HFFc6 (cell line): ENCODE measurements around the gene PYGL. TPM values are rescaled to one million over a fixed set of nuclear protein-coding genes. Genes with fewer than 3 reads are reported as not detected.

Experiments used
- DNase-seq: peaks from one replicate; pipeline ENCODE4 v3.0.0-alpha.2; 2018
- H3K27ac Mint-ChIP-seq: 2 replicates; pipeline ENCODE4 v1.8.0; 2020; ENCODE audit warnings: mild to moderate bottlenecking, mixed read lengths
- H3K27me3 Mint-ChIP-seq: 2 replicates; pipeline ENCODE4 v1.8.0; 2021; ENCODE audit warnings: mild to moderate bottlenecking, moderate library complexity, mixed read lengths; ENCODE audit not compliant: insufficient read depth
- H3K36me3 Mint-ChIP-seq: 2 replicates; pipeline ENCODE4 v1.8.0; 2021; ENCODE audit warnings: low read depth, mixed read lengths
- H3K4me1 Mint-ChIP-seq: 2 replicates; pipeline ENCODE4 v1.8.0; 2020; ENCODE audit warnings: low read depth, mixed read lengths
- H3K4me3 Mint-ChIP-seq: 2 replicates; pipeline ENCODE4 v1.8.0; 2020; ENCODE audit warnings: mild to moderate bottlenecking, moderate library complexity, mixed read lengths
- H3K9me3 Mint-ChIP-seq: 2 replicates; pipeline ENCODE4 v1.8.0; 2020; ENCODE audit warnings: mild to moderate bottlenecking, mixed read lengths
- total RNA-seq, 6 experiments: library from RNA; stranded (reverse); fragmentation: NEBNext Ultra II Directional; extraction: Animal tissue kit (Norgen Biotek cat#: 25700); gene quantifications; 2 replicates in 1 of 6; 3 replicates in 5 of 6; pipeline ENCODE4 v1.2.3, GENCODE V29; 2021
- TF ChIP-seq, protein P1 (sequence below): fragments of 200-600 bp; sonication (generic); IDR thresholded peaks from 2 replicates; pipeline ENCODE4 v1.5.0; 2021; ENCODE audit warnings: antibody characterized with exemption, mild to moderate bottlenecking

Gene PYGL
- total RNA-seq, 6 experiments from 2014 or later: 28.8 to 41.8 (median 30.6) TPM

DNA sequence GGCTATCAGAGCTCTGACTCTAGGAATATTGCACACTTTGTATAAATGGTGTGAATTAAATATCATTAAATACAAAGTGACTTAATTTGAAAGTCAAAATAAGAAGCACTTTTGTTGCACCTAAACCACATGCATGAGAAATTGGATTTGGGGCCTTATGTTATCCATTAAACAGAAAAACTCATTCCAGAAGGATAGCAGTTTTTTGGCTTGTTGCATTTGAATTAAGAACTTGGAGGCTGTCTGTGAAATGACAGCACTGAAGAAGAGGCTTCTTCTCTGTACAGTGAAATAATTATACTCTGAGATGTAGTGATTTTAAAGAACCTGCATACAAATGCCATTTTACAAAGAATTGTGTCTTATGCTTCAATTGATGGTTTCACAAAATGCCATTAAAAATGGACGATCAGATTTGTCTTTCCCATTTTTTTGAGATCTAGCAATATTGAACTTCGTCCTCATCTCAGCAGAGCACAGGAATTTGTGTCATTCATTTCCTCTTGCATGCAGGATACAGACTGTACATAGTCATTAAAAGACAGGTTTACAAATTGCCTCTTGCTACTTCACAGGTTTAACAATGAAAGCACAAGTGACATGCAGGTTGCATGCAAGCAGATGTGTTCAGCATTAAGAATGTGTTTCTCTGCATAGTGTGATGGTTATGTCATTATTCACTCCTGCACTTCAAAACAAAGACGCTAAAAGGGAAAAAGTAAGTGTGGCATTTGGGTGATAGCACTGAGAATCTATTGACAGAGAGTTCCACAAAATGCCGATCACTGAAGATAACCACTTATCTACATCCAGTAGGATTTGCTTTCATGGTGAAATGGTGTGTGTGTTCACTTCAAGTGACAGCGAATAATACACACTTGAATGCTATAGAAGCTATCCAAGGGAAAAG lies 35.9 kb upstream of the PYGL start:
- H3K4me3 Mint-ChIP-seq: no peak overlapping the region
- H3K9me3 Mint-ChIP-seq: no peaks in the 10 kb centered on the region
- H3K27ac Mint-ChIP-seq: no peak overlapping the region
- TF ChIP-seq, protein P1, sequence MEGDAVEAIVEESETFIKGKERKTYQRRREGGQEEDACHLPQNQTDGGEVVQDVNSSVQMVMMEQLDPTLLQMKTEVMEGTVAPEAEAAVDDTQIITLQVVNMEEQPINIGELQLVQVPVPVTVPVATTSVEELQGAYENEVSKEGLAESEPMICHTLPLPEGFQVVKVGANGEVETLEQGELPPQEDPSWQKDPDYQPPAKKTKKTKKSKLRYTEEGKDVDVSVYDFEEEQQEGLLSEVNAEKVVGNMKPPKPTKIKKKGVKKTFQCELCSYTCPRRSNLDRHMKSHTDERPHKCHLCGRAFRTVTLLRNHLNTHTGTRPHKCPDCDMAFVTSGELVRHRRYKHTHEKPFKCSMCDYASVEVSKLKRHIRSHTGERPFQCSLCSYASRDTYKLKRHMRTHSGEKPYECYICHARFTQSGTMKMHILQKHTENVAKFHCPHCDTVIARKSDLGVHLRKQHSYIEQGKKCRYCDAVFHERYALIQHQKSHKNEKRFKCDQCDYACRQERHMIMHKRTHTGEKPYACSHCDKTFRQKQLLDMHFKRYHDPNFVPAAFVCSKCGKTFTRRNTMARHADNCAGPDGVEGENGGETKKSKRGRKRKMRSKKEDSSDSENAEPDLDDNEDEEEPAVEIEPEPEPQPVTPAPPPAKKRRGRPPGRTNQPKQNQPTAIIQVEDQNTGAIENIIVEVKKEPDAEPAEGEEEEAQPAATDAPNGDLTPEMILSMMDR: no peak
- H3K4me1 Mint-ChIP-seq: no peaks in the 10 kb centered on the region
- no peak for DNase-seq
- H3K36me3 Mint-ChIP-seq: no peaks in the 10 kb centered on the region
- H3K27me3 Mint-ChIP-seq: peaks cover 24% of the 10 kb centered on the region

DNA sequence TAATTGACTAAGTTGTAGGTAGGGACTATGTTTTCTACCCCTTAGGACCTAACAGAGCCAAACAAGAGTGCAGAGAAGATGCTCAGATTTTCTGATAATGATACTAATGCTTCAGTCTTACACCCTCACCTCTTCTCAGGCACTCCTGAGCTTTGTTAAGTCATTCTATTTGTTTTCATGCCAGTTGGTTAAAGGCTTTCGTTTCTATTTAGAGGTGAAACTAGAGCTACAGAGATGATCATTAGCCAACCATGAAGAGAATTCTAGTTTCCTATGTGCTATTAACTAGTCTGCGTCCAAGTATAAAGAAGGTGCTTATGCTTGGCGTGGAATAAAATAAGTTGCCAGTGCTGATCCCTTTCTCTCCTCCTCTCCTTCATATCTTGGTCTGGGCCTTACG lies 34.6 kb upstream of the PYGL start:
- H3K36me3 Mint-ChIP-seq: no peaks in the 10 kb centered on the region
- no peak overlapping the region for H3K27ac Mint-ChIP-seq
- TF ChIP-seq, protein P1: no peak
- no peaks in the 10 kb centered on the region for H3K4me1 Mint-ChIP-seq
- DNase-seq: no peak
- H3K9me3 Mint-ChIP-seq: no peaks in the 10 kb centered on the region
- peaks cover 18% of the 10 kb centered on the region for H3K27me3 Mint-ChIP-seq
- no peak overlapping the region for H3K4me3 Mint-ChIP-seq

DNA sequence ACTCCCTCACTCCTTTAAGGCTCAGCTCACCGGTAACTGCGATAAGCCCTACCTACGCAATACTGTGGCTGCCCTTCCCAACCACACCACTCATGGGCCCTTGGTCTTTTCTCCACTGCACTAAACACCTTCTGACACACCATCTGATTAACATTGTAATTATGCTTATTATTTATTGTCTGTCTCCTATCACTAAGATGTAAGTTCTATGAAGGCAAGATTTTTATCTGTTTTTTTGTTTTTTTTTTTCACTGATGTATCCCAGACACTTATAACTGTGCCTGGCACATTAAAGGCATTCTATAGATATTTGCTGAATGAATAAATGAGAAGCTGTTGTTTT lies 34.2 kb upstream of the PYGL start:
- H3K36me3 Mint-ChIP-seq: no peaks in the 10 kb centered on the region
- no peaks in the 10 kb centered on the region for H3K4me1 Mint-ChIP-seq
- no peaks in the 10 kb centered on the region for H3K9me3 Mint-ChIP-seq
- TF ChIP-seq, protein P1: no peak
- peaks cover 18% of the 10 kb centered on the region for H3K27me3 Mint-ChIP-seq
- no peak overlapping the region for H3K4me3 Mint-ChIP-seq
- no peak for DNase-seq
- no peak overlapping the region for H3K27ac Mint-ChIP-seq

DNA sequence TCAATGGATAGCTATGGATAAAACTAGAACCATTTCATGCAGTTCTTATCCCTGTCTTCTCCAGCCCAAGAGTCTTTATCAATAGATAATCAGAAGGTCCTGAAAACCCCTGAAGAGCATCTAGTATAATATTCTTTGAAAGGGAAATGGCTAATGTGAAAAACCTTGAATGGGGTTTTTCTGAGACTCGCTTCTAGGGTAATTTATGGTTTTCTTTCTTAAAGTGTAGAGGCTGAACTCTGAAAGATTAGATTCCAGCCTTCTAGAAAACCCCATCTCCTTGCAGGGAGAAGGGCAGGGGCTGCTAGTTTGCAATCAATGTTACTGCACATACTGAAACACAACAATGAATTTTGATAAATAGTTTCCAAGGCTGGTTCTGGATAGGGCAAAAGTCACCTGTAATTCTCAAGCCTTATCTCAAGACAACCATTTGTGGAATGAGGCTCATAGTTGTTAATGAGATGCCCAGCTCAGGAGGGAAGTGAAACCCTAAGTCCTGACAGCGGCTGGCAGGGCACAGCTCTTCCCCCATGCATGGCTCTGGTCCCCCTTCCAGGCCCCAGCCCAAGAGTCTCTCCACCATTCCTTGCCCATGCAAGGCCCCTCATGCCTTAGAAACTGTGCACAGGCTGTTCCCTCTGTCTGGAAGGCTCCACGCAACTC lies 33.7 kb upstream of the PYGL start:
- H3K4me3 Mint-ChIP-seq: no peak overlapping the region
- no peak for DNase-seq
- TF ChIP-seq, protein P1: no peak
- no peak overlapping the region for H3K27ac Mint-ChIP-seq
- H3K4me1 Mint-ChIP-seq: no peaks in the 10 kb centered on the region
- peaks cover 23% of the 10 kb centered on the region for H3K27me3 Mint-ChIP-seq
- H3K36me3 Mint-ChIP-seq: no peaks in the 10 kb centered on the region
- H3K9me3 Mint-ChIP-seq: no peaks in the 10 kb centered on the region

DNA sequence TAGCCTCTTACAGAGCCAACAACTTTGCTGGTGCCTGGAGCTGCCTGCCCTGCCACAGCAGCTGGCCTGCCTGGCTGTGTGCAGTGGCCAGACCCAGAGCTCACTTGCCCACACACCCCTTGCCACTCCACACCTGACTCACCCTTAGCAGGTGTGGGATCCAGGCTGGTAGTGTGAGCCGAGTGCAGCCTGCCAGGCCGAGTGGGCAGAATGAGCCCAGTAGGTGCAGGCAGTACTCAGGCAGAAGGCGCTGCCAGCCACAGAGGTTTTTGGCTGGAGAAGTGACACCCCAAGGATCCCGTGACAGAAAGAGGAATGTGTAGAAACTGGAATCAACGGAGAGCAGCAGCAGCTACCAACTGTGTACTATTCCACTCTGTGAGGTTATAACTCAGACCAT lies 29.8 kb upstream of the PYGL start:
- Mint-ChIP-seq H3K4me3 (no peak overlapping the region), H3K36me3 (no peaks in the 10 kb centered on the region), H3K9me3 (no peaks in the 10 kb centered on the region), H3K27me3 (peaks cover 18% of the 10 kb centered on the region), H3K27ac (no peak overlapping the region), H3K4me1 (no peaks in the 10 kb centered on the region)
- DNase-seq: no peak
- TF ChIP-seq, protein P1: no peak
